ENCODE measurements around the gene OR4C45.
"Not testable (repeated sequence)": the region's sequence is repeated elsewhere in the genome, so short reads cannot be mapped to it uniquely, and the experiment has no call there.

- TF ChIP-seq POLR2A, CTCF (IDR thresholded peaks at IDR 0.05): not testable (repeated sequence)
Observed at GRCh38 chr11:50063056-50063455, 30.4 kb downstream of the OR4C45 start.
